HG03159 (cell line): ENCODE results near the gene ANK3.

Experiments
- ATAC-seq: cut with Tn5 transposase; IDR thresholded peaks from one replicate; pipeline ENCODE4 v1.9.1; 2021; ENCODE audit warnings: mild to moderate bottlenecking, moderate library complexity; ENCODE audit not compliant: unreplicated experiment

ANK3 gene

GRCh38 chr10:60144099-60144498, 245.6 kb downstream of the ANK3 start:
- ATAC-seq, result no peak

GRCh38 chr10:60142736-60143135, 246.9 kb downstream of the ANK3 start:
- ATAC-seq, result no peak

GRCh38 chr10:60141896-60142559, 247.6 kb downstream of the ANK3 start:
- ATAC-seq, result no peak

- ATAC-seq, result no peak
Measured at GRCh38 chr10:60140651-60141632, 248.7 kb downstream of the ANK3 start.

- no peak for ATAC-seq
Measured at GRCh38 chr10:60139798-60140566, 249.7 kb downstream of the ANK3 start.

GRCh38 chr10:60139290-60139689, 250.4 kb downstream of the ANK3 start:
- no peak for ATAC-seq

- ATAC-seq, result no peak
Measured at GRCh38 chr10:60138842-60139241, 250.8 kb downstream of the ANK3 start.

GRCh38 chr10:60138026-60138425, 251.6 kb downstream of the ANK3 start:
- no peak for ATAC-seq

- no peak for ATAC-seq
Measured at GRCh38 chr10:60137292-60137992, 252.2 kb downstream of the ANK3 start.

- peak; percentile 55 for ATAC-seq
Measured at GRCh38 chr10:60135020-60135419, 254.7 kb downstream of the ANK3 start.

- no peak for ATAC-seq
Measured at GRCh38 chr10:60134548-60134947, 255.1 kb downstream of the ANK3 start.

GRCh38 chr10:60130130-60130579, 259.5 kb downstream of the ANK3 start:
- ATAC-seq, result no peak

GRCh38 chr10:60125895-60126294, 263.8 kb downstream of the ANK3 start:
- ATAC-seq, result no peak

- ATAC-seq, result no peak
Measured at GRCh38 chr10:60124536-60124935, 265.1 kb downstream of the ANK3 start.

- no peak for ATAC-seq
Measured at GRCh38 chr10:60123668-60124067, 266.0 kb downstream of the ANK3 start.

- ATAC-seq, result no peak
Measured at GRCh38 chr10:60123172-60123571, 266.5 kb downstream of the ANK3 start.

GRCh38 chr10:60122190-60122589, 267.5 kb downstream of the ANK3 start:
- no peak for ATAC-seq

GRCh38 chr10:60114765-60115586, 274.7 kb downstream of the ANK3 start:
- peak; percentile 91 for ATAC-seq

GRCh38 chr10:60110739-60111138, 278.9 kb downstream of the ANK3 start:
- no peak for ATAC-seq
